Mammary epithelial cell (primary cell): Measurements from ENCODE around the gene VIPR2.

Source experiments
- CTCF ChIP-seq, 2 donors: IDR thresholded peaks in 1 of 2; conservative IDR thresholded peaks in 1 of 2; 2 replicates each; pipeline ENCODE4 v1.5.1; 2011 to 2012; ENCODE audit warnings: inconsistent platforms in 2 of 2, low read length in 2 of 2, mild to moderate bottlenecking in 2 of 2, control low read depth in 1 of 2, low read depth in 1 of 2; ENCODE audit not compliant: insufficient read depth in 1 of 2; ENCODE audit errors: extremely low read depth in 1 of 2
- EZH2 ChIP-seq: IDR thresholded peaks from 2 replicates; pipeline ENCODE4 v1.6.1; 2012; ENCODE audit warnings: low read length, inconsistent platforms, borderline replicate concordance

GRCh38 chr7:159017210-159017609, 127.5 kb downstream of the VIPR2 start:
- TF ChIP-seq CTCF (conservative IDR thresholded peaks at IDR 0.05 in 1 of 2, IDR thresholded peaks at IDR 0.05 in 1 of 2; ENCODE audit: extremely low read depth in 1 of 2, insufficient read depth in 1 of 2, low read depth in 1 of 2, low read length in 2 of 2), result no peak
- TF ChIP-seq EZH2, result no peak
